Measurements from ENCODE around the gene MEX3C. TPM values are rescaled to one million over a fixed set of nuclear protein-coding genes. Genes with fewer than 3 reads are reported as not detected.

MEX3C gene
- total RNA-seq, 1 donor from 2014 or later = 24.8 TPM

DNA sequence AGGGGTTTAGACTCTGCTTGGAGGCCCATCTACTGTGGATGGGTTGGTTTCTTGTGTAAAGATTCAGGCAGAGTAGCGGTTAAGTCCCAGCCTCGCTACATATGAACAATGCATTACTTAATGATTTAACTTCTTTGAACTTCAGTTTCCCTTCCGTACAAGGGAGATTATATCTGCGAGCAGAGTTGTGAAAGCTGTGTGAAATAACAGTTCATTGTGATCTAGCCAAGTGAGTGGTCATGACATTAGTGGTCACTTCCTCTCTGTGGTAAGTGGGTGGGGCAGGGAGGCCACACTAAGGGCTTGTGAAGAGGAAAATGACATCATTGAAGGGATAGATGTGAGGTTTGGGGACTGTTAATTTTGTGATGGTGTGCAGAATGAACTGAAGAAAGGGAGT, 14.1 kb upstream of the MEX3C start:
- peaks cover 6% of the 10 kb centered on the region for H3K4me1 ChIP-seq
- TF ChIP-seq CTCF (IDR thresholded peaks at IDR 0.05) = no peak
- intact Hi-C loops (cut with DNase I) = no loop called here
- no peak for DNase-seq
- no peaks in the 10 kb centered on the region for H3K27me3 ChIP-seq
- no peaks in the 10 kb centered on the region for H3K36me3 ChIP-seq
- H3K9me3 ChIP-seq = no peaks in the 10 kb centered on the region
- H3K27ac ChIP-seq = no peak overlapping the region
- ATAC-seq = peak; percentile 96
- H3K4me3 ChIP-seq = no peak overlapping the region

DNA sequence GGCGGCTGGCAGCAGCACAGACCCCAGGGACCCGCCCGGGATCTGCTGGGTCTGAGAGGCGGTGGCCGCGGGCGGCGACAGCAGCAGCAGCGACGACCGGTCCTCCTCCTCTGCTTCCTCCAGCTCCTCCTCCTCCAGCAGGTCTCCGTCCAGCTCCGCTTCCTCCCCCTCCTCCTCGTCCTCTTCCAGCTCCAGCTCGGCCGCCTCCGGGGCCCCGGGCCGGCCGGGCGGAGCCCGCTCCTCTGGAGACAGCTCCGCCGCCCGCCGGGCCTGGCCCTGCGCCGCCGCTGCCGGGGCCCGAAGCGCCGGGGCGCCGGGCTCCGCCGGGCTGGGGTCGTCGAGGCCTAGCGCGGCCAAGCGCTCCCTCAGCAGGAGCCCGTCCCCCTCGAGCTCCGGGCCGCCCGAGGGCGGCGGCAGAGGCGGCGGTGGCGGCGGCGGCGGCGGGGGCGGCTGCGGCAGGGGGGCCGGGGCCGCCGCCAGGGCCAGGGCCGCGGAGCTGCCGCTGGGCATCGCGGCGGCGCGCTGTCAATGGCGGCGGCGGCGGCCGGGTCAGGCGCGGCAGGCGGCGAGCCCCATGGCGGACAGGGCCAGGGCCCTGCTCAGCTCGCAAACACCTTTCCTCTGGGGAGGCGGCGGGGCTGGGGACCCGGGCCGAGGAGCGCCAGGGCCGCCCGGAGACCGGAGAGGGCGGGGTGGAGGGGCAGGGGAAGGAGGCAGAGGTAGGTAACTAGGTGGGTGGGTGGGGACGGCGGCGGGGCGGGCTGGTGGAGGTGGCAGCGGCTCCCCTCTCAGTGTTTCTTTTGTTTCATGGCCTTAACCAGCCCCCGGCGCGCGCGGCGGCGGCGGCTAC, 445 bp downstream of the MEX3C start:
- intact Hi-C loops (cut with DNase I) = no loop called here
- peak; percentile 82 for DNase-seq
- Histone ChIP-seq H3K9me3 (no peaks in the 10 kb centered on the region), H3K4me1 (peaks cover 31% of the 10 kb centered on the region), H3K36me3 (no peaks in the 10 kb centered on the region), H3K27me3 (no peaks in the 10 kb centered on the region), H3K4me3 (peak overlapping the region; percentile 90), H3K27ac (peak overlapping the region; percentile 92)
- no peak for TF ChIP-seq CTCF (IDR thresholded peaks at IDR 0.05)
- ATAC-seq = peak; percentile 14

DNA sequence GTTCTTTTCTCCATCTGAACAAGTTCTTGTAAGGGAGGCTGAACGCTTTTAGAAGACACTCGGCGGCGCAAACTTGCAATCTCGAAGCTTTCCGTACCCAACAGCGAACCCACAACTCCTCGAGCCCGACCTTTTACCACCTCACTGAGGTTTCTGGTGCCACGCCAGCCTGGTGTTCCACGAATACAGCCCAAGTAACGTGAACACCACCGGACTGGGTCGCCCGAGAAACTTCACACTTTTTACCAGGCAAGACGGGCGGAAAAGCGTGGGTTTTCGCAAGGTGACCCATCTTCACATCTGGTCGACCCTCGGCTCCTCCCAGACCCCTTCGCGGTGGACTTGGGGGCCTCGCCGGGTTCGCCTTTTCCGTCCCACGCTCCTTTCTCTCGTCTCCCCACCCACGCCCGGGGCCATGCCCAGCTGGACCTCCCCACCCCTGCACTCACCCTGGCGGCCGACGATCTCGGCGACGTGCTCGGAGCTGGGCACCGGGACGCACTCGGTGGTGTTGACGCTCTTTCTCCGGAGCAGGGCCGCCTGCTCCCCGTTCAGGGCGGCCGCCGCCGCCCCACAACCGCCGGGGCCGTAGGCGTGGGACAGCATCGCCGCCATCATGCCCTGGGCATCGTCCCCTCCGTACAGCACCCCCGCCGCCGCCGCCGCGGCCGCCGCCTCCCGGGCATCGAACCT, 1.2 kb downstream of the MEX3C start:
- intact Hi-C loops (cut with DNase I) = no loop called here
- Histone ChIP-seq H3K27me3 (no peaks in the 10 kb centered on the region), H3K4me1 (peaks cover 37% of the 10 kb centered on the region), H3K4me3 (peak overlapping the region; percentile 90), H3K27ac (peak overlapping the region; percentile 92), H3K9me3 (no peaks in the 10 kb centered on the region), H3K36me3 (no peaks in the 10 kb centered on the region)
- DNase-seq (peak; percentile 82), ATAC-seq (peak; percentile 1)
- TF ChIP-seq CTCF (IDR thresholded peaks at IDR 0.05) = no peak

DNA sequence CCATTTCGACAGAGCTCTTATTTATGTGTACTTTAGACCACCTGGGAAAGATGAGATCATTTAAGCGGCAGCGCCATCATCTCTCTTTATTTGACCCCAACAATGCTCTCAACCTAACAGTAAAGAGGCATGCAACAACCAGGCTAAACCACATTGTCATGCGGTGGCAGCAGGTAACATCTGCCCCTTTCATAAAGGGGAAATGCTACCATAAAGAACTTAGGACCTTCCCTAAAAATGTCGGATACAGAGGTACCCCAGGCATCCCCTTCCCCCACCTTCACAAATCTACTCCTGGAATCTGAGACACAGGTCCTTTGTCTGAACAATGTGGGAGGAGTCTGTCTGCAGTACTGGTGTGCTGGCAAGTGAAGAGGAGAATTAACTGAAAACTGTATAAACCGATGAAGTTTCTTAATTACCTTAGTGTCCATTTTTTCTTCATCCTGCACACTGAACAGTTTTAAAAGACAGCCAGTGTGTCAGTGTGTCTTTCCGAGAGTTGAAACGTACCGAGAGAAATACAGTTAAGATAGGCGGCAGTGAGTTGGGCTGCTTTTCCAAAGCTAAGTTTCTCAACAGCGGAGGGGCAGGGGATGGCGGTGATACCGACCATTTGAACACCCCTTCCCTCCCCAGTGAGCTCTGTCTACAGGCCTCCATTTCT, 1.9 kb downstream of the MEX3C start:
- no peak for DNase-seq
- H3K4me3 ChIP-seq = peak overlapping the region; percentile 90
- H3K4me1 ChIP-seq = peaks cover 44% of the 10 kb centered on the region
- H3K27me3 ChIP-seq = no peaks in the 10 kb centered on the region
- no peaks in the 10 kb centered on the region for H3K36me3 ChIP-seq
- TF ChIP-seq CTCF (IDR thresholded peaks at IDR 0.05) = no peak
- peak overlapping the region; percentile 92 for H3K27ac ChIP-seq
- intact Hi-C loops (cut with DNase I) = no loop called here
- no peak for ATAC-seq
- H3K9me3 ChIP-seq = no peaks in the 10 kb centered on the region

GRCh38 chr18:51195086-51195450, 2.4 kb downstream of the MEX3C start:
- no peaks in the 10 kb centered on the region for H3K27me3 ChIP-seq
- no peak for ATAC-seq
- H3K27ac ChIP-seq = no peak overlapping the region
- no peaks in the 10 kb centered on the region for H3K9me3 ChIP-seq
- TF ChIP-seq CTCF (IDR thresholded peaks at IDR 0.05) = no peak
- peak overlapping the region; percentile 90 for H3K4me3 ChIP-seq
- DNase-seq = no peak
- intact Hi-C loops (cut with DNase I) = no loop called here
- peaks cover 49% of the 10 kb centered on the region for H3K4me1 ChIP-seq
- no peaks in the 10 kb centered on the region for H3K36me3 ChIP-seq

Measured in upper lobe of right lung (tissue), 1 donor.